Body of pancreas (tissue), 4 donors: Measurements from ENCODE around the gene RFPL2.

Experiments used
- POLR2A ChIP-seq, 3 donors: fragments of 450-650 bp; IDR thresholded peaks; one replicate each; pipeline ENCODE4 v1.6.1; 2016; ENCODE audit warnings: antibody characterized with exemption in 3 of 3, mild to moderate bottlenecking in 2 of 3
- TF ChIP-seq, protein P1 (sequence below), 7 experiments: fragments of 450-650 bp in 4 of 7; fragments of 200-600 bp in 3 of 7; sonication (generic) in 3 of 7; IDR thresholded peaks; one replicate each; pipeline ENCODE4 v1.5.1; 2016 to 2019; ENCODE audit warnings: antibody characterized with exemption in 7 of 7

DNA sequence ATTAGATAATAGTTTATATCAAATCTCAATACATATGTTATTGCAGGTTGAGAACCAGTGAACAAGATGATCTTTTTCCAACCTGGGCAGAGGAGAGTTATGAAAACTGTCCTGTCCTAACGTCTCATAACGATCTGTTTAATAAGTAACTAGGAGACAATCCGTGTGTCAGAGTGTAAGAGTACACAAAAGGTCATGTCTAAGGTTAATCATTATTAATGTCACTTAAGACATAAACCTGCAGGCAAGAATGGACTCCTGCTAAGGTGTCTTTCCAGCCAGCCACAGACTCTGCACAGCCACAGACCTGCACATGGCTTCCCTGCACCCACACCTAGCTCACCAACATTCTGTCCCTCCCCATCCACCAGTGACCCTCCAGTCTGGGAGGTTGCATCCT, 40.2 kb upstream of the RFPL2 start:
- TF ChIP-seq, protein P1, sequence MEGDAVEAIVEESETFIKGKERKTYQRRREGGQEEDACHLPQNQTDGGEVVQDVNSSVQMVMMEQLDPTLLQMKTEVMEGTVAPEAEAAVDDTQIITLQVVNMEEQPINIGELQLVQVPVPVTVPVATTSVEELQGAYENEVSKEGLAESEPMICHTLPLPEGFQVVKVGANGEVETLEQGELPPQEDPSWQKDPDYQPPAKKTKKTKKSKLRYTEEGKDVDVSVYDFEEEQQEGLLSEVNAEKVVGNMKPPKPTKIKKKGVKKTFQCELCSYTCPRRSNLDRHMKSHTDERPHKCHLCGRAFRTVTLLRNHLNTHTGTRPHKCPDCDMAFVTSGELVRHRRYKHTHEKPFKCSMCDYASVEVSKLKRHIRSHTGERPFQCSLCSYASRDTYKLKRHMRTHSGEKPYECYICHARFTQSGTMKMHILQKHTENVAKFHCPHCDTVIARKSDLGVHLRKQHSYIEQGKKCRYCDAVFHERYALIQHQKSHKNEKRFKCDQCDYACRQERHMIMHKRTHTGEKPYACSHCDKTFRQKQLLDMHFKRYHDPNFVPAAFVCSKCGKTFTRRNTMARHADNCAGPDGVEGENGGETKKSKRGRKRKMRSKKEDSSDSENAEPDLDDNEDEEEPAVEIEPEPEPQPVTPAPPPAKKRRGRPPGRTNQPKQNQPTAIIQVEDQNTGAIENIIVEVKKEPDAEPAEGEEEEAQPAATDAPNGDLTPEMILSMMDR (IDR thresholded peaks at IDR 0.05), result no peak
- TF ChIP-seq POLR2A (IDR thresholded peaks at IDR 0.05), result no peak
